Uterus (tissue), 4 donors: Measurements from ENCODE around the gene ST7. TPM values are rescaled to one million over a fixed set of nuclear protein-coding genes. Genes with fewer than 3 reads are reported as not detected.

Experiments
- DNase-seq, 2 donors: peaks; one replicate each; pipeline ENCODE4 v3.0.0-alpha.2; 2019 to 2020
- H3K27ac ChIP-seq, 2 donors: fragments of 200-600 bp; sonication (generic); 1 replicate in 1 of 2; 2 replicates in 1 of 2; pipeline ENCODE4 v1.5.1; 2016 to 2018
- H3K27me3 ChIP-seq, 2 donors: fragments of 200-600 bp; sonication (generic); one replicate each; pipeline ENCODE4 v1.5.1; 2018 to 2019; ENCODE audit warnings: control low read depth in 1 of 2
- H3K36me3 ChIP-seq, 2 donors: fragments of 200-600 bp; sonication (generic); one replicate each; pipeline ENCODE4 v1.5.1; 2019; ENCODE audit warnings: control low read depth in 1 of 2
- H3K4me1 ChIP-seq, 2 donors: fragments of 200-600 bp; sonication (generic); one replicate each; pipeline ENCODE4 v1.5.1; 2018 to 2019; ENCODE audit warnings: control low read depth in 1 of 2
- H3K4me3 ChIP-seq, 2 donors: fragments of 200-600 bp; sonication (generic); 1 replicate in 1 of 2; 2 replicates in 1 of 2; pipeline ENCODE4 v1.5.1; 2018 to 2019; ENCODE audit warnings: mild to moderate bottlenecking in 1 of 2
- H3K9me3 ChIP-seq, 2 donors: fragments of 200-600 bp; sonication (generic); one replicate each; pipeline ENCODE4 v1.5.1; 2019; ENCODE audit warnings: control low read depth in 1 of 2
- POLR2A ChIP-seq, 2 donors: fragments of 450-650 bp; IDR thresholded peaks; one replicate each; pipeline ENCODE4 v1.6.1; 2016; ENCODE audit warnings: antibody characterized with exemption in 2 of 2, mild to moderate bottlenecking in 1 of 2, moderate library complexity in 1 of 2
- intact Hi-C: fragments of 100-400 bp; cut with DNase I; formaldehyde crosslinking; loops from one replicate; pipeline ENCODE4 v1.15.1; 2023; ENCODE audit warnings: low total_unique reads
- total RNA-seq, 4 donors: library from RNA; depleted of rRNA in 3 of 4; stranded (reverse); fragments of >200 nt in 3 of 4; gene quantifications; one replicate each; pipeline versions ENCODE4 v1.1.0 to v1.2.4, GENCODE V29; 2014 to 2023
- TF ChIP-seq, protein P1 (sequence below), 4 experiments: fragments of 200-600 bp in 2 of 4; fragments of 450-650 bp in 2 of 4; sonication (generic) in 2 of 4; IDR thresholded peaks; one replicate each; pipeline ENCODE4 v1.5.1; 2016 to 2019; ENCODE audit warnings: antibody characterized with exemption in 4 of 4, mild to moderate bottlenecking in 2 of 4, moderate library complexity in 1 of 4
- donor health status: DM: yes; HTN: yes; CAD: no.

The ST7 gene
- total RNA-seq, 4 donors from 2014 or later, result 27.4 to 41.0 (median 31.4) TPM

DNA sequence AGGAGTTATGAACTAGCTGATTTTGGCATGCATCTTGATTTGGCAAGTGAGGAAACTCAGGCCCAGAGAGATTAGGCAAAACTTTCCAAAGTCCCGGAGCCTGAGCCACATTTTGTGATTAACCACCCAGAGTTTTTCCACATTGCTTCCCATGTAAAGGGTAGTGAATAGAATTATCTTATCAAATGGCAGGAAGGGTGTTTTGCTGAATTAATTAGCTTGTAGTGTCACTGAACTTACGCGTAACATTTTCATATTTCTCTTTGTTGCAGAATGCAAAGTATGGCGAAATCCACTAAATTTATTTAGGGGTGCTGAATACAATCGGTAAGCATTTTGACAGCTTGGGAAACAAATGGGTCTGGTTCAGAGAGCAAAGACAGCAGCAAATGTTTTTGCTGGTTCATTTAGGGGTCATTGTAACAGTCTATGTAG, 176.2 kb downstream of the ST7 start:
- intact Hi-C loops, result loop anchor here (5.0 kb wide), 1 partner anchor 197 kb away; no protein-coding TSS in a partner anchor
- H3K4me1 ChIP-seq, result no peaks in the 10 kb centered on the region
- H3K27ac ChIP-seq, result no peak overlapping the region
- H3K36me3 ChIP-seq, result no peaks in the 10 kb centered on the region
- no peak for DNase-seq
- TF ChIP-seq, protein P1, sequence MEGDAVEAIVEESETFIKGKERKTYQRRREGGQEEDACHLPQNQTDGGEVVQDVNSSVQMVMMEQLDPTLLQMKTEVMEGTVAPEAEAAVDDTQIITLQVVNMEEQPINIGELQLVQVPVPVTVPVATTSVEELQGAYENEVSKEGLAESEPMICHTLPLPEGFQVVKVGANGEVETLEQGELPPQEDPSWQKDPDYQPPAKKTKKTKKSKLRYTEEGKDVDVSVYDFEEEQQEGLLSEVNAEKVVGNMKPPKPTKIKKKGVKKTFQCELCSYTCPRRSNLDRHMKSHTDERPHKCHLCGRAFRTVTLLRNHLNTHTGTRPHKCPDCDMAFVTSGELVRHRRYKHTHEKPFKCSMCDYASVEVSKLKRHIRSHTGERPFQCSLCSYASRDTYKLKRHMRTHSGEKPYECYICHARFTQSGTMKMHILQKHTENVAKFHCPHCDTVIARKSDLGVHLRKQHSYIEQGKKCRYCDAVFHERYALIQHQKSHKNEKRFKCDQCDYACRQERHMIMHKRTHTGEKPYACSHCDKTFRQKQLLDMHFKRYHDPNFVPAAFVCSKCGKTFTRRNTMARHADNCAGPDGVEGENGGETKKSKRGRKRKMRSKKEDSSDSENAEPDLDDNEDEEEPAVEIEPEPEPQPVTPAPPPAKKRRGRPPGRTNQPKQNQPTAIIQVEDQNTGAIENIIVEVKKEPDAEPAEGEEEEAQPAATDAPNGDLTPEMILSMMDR (IDR thresholded peaks at IDR 0.05), result no peak
- TF ChIP-seq POLR2A (IDR thresholded peaks at IDR 0.05), result no peak
- no peaks in the 10 kb centered on the region for H3K9me3 ChIP-seq
- H3K4me3 ChIP-seq, result no peak overlapping the region
- H3K27me3 ChIP-seq, result no peaks in the 10 kb centered on the region

DNA sequence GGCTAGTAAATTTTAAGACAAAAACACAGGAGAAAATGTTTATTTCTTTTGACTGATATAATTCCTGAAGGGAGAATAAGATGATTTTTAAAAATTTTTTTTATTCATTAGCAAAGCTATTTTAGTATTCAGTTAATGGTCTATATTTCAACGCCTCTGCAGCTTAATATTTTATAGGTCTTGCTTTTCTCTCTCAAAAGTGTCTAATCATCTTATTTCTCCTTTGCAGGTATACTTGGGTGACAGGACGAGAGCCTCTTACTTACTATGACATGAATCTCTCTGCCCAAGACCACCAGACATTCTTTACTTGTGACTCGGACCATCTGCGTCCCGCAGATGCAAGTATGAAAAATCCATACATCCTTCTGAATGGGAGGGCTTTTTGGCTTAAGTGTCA, 177.0 kb downstream of the ST7 start:
- no peak for DNase-seq
- TF ChIP-seq POLR2A (IDR thresholded peaks at IDR 0.05), result no peak
- TF ChIP-seq, protein P1 (IDR thresholded peaks at IDR 0.05), result no peak
- Histone ChIP-seq H3K27ac (no peak overlapping the region), H3K4me3 (no peak overlapping the region), H3K36me3 (no peaks in the 10 kb centered on the region), H3K4me1 (no peaks in the 10 kb centered on the region), H3K27me3 (no peaks in the 10 kb centered on the region), H3K9me3 (no peaks in the 10 kb centered on the region)
- intact Hi-C loops, result no loop called here

DNA sequence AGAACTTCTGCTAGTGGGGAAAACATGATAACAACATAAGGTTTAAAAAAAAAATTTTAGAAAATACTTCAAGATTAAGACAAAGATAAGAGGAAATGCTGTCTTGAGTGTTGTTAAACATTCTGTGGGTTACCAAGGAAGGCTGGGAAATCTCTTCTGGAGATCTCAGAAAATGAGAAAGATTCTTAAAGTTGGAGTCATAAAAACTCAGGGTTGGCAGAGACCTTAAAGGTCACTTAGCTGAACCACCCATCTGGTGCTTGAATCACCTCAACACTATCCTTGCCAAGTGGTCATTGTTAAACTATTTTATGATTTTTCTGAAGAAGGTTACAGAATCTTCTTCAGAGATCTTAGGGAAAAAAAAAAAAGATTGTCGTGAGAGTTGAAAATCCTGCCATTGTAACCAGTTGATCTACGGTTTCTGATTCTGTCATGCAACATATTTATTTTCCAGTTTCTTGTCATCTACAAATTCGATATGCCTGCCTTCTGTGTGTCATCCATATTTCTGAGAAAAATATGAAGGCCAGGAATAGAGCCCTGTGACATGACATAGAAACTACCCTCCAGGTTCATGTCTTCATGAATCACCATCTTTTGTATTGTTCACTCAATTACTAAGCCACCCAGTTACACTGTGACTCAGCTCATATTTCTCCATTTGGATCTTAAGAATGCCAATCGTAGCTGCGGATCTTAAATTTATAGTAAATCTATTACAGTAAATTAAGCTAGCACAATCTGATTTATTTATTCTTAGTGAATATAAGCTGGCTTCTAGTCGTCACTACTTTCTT, 179.2 kb downstream of the ST7 start:
- Histone ChIP-seq H3K36me3 (no peaks in the 10 kb centered on the region), H3K9me3 (no peaks in the 10 kb centered on the region), H3K27me3 (no peaks in the 10 kb centered on the region), H3K27ac (no peak overlapping the region), H3K4me3 (no peak overlapping the region), H3K4me1 (no peaks in the 10 kb centered on the region)
- intact Hi-C loops, result no loop called here
- no peak for TF ChIP-seq POLR2A (IDR thresholded peaks at IDR 0.05)
- TF ChIP-seq, protein P1 (IDR thresholded peaks at IDR 0.05), result no peak
- no peak for DNase-seq

DNA sequence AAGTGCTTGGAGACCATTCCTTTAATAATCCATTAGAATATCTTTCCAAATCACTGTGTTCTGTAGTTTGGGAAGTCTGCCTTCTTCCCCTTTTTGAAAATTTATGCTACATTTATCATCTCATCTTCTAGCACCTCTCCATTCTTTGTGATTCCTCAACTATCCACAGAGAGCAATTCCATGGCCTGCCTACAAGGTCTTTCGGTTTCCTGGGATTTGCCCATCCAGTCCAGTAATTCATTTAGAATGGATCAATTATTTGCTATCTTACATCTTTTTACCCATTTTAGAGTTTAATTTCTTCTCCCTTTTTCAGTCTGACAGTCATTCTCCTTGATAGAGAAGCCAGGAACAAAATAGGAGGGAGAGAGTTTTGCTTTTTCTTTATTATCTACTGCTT, 179.8 kb downstream of the ST7 start:
- no peaks in the 10 kb centered on the region for H3K4me1 ChIP-seq
- no peaks in the 10 kb centered on the region for H3K36me3 ChIP-seq
- no peak for DNase-seq
- TF ChIP-seq, protein P1 (IDR thresholded peaks at IDR 0.05), result no peak
- TF ChIP-seq POLR2A (IDR thresholded peaks at IDR 0.05), result no peak
- H3K27me3 ChIP-seq, result no peaks in the 10 kb centered on the region
- no peak overlapping the region for H3K4me3 ChIP-seq
- no peaks in the 10 kb centered on the region for H3K9me3 ChIP-seq
- intact Hi-C loops, result no loop called here
- H3K27ac ChIP-seq, result no peak overlapping the region

DNA sequence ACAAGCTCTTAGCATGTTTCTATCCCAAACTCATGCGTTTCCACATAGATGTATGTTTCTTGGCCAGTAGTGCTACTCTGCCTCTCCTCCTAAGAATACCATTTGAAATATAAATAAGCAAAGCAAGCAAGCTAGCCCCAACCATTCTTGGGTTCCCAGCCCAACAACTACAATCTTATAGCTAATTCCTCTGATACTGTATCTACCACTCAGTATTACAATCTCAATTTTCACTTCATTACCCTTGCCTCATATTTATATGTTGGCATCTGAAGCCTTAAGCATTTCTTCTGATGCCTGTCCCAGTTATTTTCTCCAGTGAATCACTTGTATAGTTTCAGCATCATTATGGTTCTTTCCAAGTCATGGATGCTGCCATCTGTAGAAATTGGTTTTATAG, 181.1 kb downstream of the ST7 start:
- no peak overlapping the region for H3K4me3 ChIP-seq
- no peak for TF ChIP-seq POLR2A (IDR thresholded peaks at IDR 0.05)
- TF ChIP-seq, protein P1 (IDR thresholded peaks at IDR 0.05), result no peak
- DNase-seq, result no peak
- intact Hi-C loops, result no loop called here
- no peak overlapping the region for H3K27ac ChIP-seq
- H3K36me3 ChIP-seq, result no peaks in the 10 kb centered on the region
- no peaks in the 10 kb centered on the region for H3K4me1 ChIP-seq
- H3K27me3 ChIP-seq, result no peaks in the 10 kb centered on the region
- no peaks in the 10 kb centered on the region for H3K9me3 ChIP-seq
